Lung (tissue), 12 donors: ENCODE results near the gene TMEM38A. TPM values are rescaled to one million over a fixed set of nuclear protein-coding genes. Genes with fewer than 3 reads are reported as not detected.

ENCODE experiments used
- ATAC-seq: fragments of 200-7000 bp; cut with Tn5 transposase; one replicate; pipeline ENCODE4 v1.9.1; 2020; ENCODE audit warnings: moderate number of reproducible peaks; ENCODE audit not compliant: insufficient read depth, low FRiP score
- DNase-seq, 3 donors: peaks; one replicate each; pipeline ENCODE4 v3.0.0-alpha.2; 2013 to 2017
- H3K27ac ChIP-seq, 2 donors: one replicate each; pipeline ENCODE4 v1.5.1; 2013; ENCODE audit warnings: mild to moderate bottlenecking in 2 of 2, moderate library complexity in 2 of 2, control low read depth in 1 of 2, inconsistent platforms in 1 of 2, low read depth in 1 of 2, low read length in 1 of 2
- H3K27me3 ChIP-seq, 3 donors: one replicate each; pipeline ENCODE4 v1.5.1; 2013; ENCODE audit warnings: low read length in 2 of 3; ENCODE audit not compliant: control insufficient read depth in 3 of 3, insufficient read depth in 3 of 3
- H3K36me3 ChIP-seq, 4 donors: one replicate each; pipeline ENCODE4 v1.5.1; 2013; ENCODE audit warnings: low read length in 4 of 4, mild to moderate bottlenecking in 1 of 4, moderate library complexity in 1 of 4; ENCODE audit not compliant: control insufficient read depth in 4 of 4, insufficient read depth in 4 of 4
- H3K4me1 ChIP-seq, 5 donors: one replicate each; pipeline ENCODE4 v1.5.1; 2013; ENCODE audit warnings: low read length in 5 of 5, mild to moderate bottlenecking in 2 of 5, moderate library complexity in 1 of 5; ENCODE audit not compliant: control insufficient read depth in 5 of 5, insufficient read depth in 5 of 5
- H3K4me3 ChIP-seq: one replicate; pipeline ENCODE4 v1.5.1; 2013; ENCODE audit warnings: mild to moderate bottlenecking, control low read depth, moderate library complexity
- H3K9ac ChIP-seq, 2 donors: one replicate each; pipeline ENCODE4 v1.5.1; 2013; ENCODE audit warnings: low read length in 2 of 2, control low read depth in 1 of 2; ENCODE audit not compliant: insufficient read depth in 1 of 2
- H3K9me3 ChIP-seq, 4 donors: one replicate each; pipeline ENCODE4 v1.5.1; 2013; ENCODE audit warnings: low read length in 3 of 4, mild to moderate bottlenecking in 1 of 4, moderate library complexity in 1 of 4; ENCODE audit not compliant: control insufficient read depth in 4 of 4, insufficient read depth in 3 of 4
- WGBS, 2 donors: extraction: QIAGEN DNeasy Blood & Tissue Kit; methylation state at CpG; one replicate each; pipeline ENCODE4 v1.1.7; 2013; 5-methylcytosine and 5-hydroxymethylcytosine counted together
- polyA plus RNA-seq, 2 donors: library from polyadenylated mRNA; stranded (reverse); fragments of 200-250 nt; gene quantifications; one replicate each; pipeline ENCODE4 v1.2.1, GENCODE V29; 2013
- total RNA-seq, 2 donors: library from RNA; depleted of rRNA in 1 of 2; stranded (reverse); fragments of >200 nt in 1 of 2; gene quantifications; one replicate each; pipeline ENCODE4 v1.2.1, GENCODE V29; 2014 to 2021
- TF ChIP-seq, protein P1 (sequence below): IDR thresholded peaks from 2 replicates; pipeline ENCODE4 v1.5.1; 2012; ENCODE audit warnings: mild to moderate bottlenecking; ENCODE audit errors: control extremely low read depth, extremely low read depth
- donor health status: control.
- donor health status: control.
- donor health status: Bipolar disorder and iron deficiency.
- donor health status: healthy.
- donor health status: DM: yes; HTN: yes; CAD: no.

TMEM38A gene
- total and polyA plus RNA-seq, 4 donors: 3.6 to 6.2 (median 3.8) TPM

DNA sequence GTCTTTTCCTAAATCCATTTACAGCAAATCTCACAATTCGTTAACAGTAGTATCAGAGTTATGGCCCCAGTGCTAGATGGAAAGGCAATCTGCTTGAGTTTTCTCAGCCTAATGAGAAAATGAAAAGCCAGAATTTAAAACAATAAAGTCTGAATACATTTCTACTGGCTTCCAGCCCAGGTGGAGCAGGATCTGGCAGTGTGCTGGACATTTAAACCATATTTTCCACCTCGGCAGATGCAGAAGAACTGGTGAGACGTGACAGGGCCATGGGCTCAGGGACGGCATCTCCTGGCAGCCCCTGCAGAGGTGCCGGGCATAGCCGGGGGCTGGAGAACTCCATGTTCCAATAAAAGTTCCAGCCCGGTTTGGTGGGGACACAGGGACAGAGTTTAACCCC is 8.1 kb upstream of the TMEM38A start:
- WGBS, 2 donors: 86 to 87% methylated on average over 7 of the region's 7 CpGs
- no peak for DNase-seq
- Histone ChIP-seq H3K9me3 (peaks cover 0 to 2% (median 0%) of the 10 kb centered on the region in 4 donors), H3K4me3 (no peak overlapping the region), H3K27me3 (no peaks in the 10 kb centered on the region), H3K9ac (no peak overlapping the region), H3K27ac (no peak overlapping the region), H3K36me3 (peaks cover 19 to 64% (median 51%) of the 10 kb centered on the region in 4 donors), H3K4me1 (peaks cover 0 to 5% (median 0%) of the 10 kb centered on the region in 5 donors)
- no peak for ATAC-seq
- TF ChIP-seq, protein P1, sequence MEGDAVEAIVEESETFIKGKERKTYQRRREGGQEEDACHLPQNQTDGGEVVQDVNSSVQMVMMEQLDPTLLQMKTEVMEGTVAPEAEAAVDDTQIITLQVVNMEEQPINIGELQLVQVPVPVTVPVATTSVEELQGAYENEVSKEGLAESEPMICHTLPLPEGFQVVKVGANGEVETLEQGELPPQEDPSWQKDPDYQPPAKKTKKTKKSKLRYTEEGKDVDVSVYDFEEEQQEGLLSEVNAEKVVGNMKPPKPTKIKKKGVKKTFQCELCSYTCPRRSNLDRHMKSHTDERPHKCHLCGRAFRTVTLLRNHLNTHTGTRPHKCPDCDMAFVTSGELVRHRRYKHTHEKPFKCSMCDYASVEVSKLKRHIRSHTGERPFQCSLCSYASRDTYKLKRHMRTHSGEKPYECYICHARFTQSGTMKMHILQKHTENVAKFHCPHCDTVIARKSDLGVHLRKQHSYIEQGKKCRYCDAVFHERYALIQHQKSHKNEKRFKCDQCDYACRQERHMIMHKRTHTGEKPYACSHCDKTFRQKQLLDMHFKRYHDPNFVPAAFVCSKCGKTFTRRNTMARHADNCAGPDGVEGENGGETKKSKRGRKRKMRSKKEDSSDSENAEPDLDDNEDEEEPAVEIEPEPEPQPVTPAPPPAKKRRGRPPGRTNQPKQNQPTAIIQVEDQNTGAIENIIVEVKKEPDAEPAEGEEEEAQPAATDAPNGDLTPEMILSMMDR: no peak

GRCh38 chr19:16654140-16654539 is 6.8 kb upstream of the TMEM38A start:
- 86 to 95% methylated on average over 3 of the region's 3 CpGs for WGBS, 2 donors
- Histone ChIP-seq H3K36me3 (peaks cover 19 to 66% (median 52%) of the 10 kb centered on the region in 4 donors), H3K4me3 (no peak overlapping the region), H3K9ac (no peak overlapping the region), H3K4me1 (peaks cover 6 to 11% (median 9%) of the 10 kb centered on the region in 5 donors), H3K27me3 (no peaks in the 10 kb centered on the region), H3K9me3 (peaks cover 0 to 2% (median 0%) of the 10 kb centered on the region in 4 donors), H3K27ac (no peak overlapping the region)
- no peak for ATAC-seq
- DNase-seq: no peak
- TF ChIP-seq, protein P1: no peak

DNA sequence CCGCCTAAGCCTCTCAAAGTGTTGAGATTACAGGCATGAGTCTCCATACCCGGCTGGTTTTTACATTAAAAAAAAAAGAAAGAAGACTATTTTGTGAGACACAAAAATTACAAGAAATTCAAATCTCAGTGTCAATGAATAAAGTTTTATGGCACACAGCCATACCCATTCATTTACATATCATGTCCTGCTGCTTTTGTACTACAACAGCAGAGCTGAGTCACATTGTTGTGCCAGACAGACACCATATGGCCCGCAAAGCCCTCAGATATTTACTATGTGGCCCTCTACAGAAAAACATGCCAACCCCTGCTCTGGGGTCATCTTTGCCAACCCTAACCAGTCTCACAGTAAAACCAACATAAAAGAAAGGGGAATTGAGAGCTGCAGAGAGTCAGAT is 6.3 kb upstream of the TMEM38A start:
- no peak for ATAC-seq
- no peak for DNase-seq
- TF ChIP-seq, protein P1: no peak
- H3K4me1 ChIP-seq: peaks cover 8 to 15% (median 9%) of the 10 kb centered on the region in 5 donors
- H3K4me3 ChIP-seq: no peak overlapping the region
- H3K27ac ChIP-seq: no peak overlapping the region
- no peaks in the 10 kb centered on the region for H3K27me3 ChIP-seq
- no peak overlapping the region for H3K9ac ChIP-seq
- peaks cover 0 to 2% (median 0%) of the 10 kb centered on the region in 4 donors for H3K9me3 ChIP-seq
- peaks cover 19 to 64% (median 52%) of the 10 kb centered on the region in 4 donors for H3K36me3 ChIP-seq
- 91 to 93% methylated on average over 3 of the region's 3 CpGs for WGBS, 2 donors

DNA sequence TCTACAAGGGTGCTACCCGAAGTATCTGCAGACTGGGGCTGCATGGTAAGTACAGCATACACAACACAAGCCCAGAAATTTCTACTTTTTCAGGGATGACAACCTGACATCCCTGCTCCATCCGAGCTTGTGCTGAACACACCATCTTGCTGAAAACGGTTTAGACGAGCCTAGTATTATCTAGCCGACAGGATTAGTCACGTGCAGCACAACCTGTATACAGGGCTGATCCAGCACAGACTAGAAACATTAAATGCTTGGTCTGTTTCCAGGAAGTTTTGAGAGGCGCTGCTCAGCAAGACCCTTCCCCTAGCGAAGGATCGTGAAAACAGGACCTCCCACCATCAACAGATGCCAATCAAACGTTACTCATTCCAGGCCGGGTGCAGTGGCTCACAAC is 5.2 kb upstream of the TMEM38A start:
- peaks cover 0 to 2% (median 0%) of the 10 kb centered on the region in 4 donors for H3K9me3 ChIP-seq
- H3K9ac ChIP-seq: no peak overlapping the region
- peaks cover 19 to 61% (median 51%) of the 10 kb centered on the region in 4 donors for H3K36me3 ChIP-seq
- ATAC-seq (no peak), DNase-seq (no peak)
- H3K4me1 ChIP-seq: peaks cover 7 to 18% (median 8%) of the 10 kb centered on the region in 5 donors
- 91 to 93% methylated on average over 11 of the region's 11 CpGs for WGBS, 2 donors
- H3K27me3 ChIP-seq: no peaks in the 10 kb centered on the region
- TF ChIP-seq, protein P1: no peak
- no peak overlapping the region for H3K4me3 ChIP-seq
- no peak overlapping the region for H3K27ac ChIP-seq
